HFFc6 (cell line): Measurements from ENCODE around the gene AGXT. TPM values are rescaled to one million over a fixed set of nuclear protein-coding genes. Genes with fewer than 3 reads are reported as not detected.

Source experiments
- DNase-seq: peaks from one replicate; pipeline ENCODE4 v3.0.0-alpha.2; 2018
- H3K27ac Mint-ChIP-seq: 2 replicates; pipeline ENCODE4 v1.8.0; 2020; ENCODE audit warnings: mild to moderate bottlenecking, mixed read lengths
- H3K27me3 Mint-ChIP-seq: 2 replicates; pipeline ENCODE4 v1.8.0; 2021; ENCODE audit warnings: mild to moderate bottlenecking, moderate library complexity, mixed read lengths; ENCODE audit not compliant: insufficient read depth
- H3K36me3 Mint-ChIP-seq: 2 replicates; pipeline ENCODE4 v1.8.0; 2021; ENCODE audit warnings: low read depth, mixed read lengths
- H3K4me1 Mint-ChIP-seq: 2 replicates; pipeline ENCODE4 v1.8.0; 2020; ENCODE audit warnings: low read depth, mixed read lengths
- H3K4me3 Mint-ChIP-seq: 2 replicates; pipeline ENCODE4 v1.8.0; 2020; ENCODE audit warnings: mild to moderate bottlenecking, moderate library complexity, mixed read lengths
- H3K9me3 Mint-ChIP-seq: 2 replicates; pipeline ENCODE4 v1.8.0; 2020; ENCODE audit warnings: mild to moderate bottlenecking, mixed read lengths
- total RNA-seq, 6 experiments: library from RNA; stranded (reverse); fragmentation: NEBNext Ultra II Directional; extraction: Animal tissue kit (Norgen Biotek cat#: 25700); gene quantifications; 2 replicates in 1 of 6; 3 replicates in 5 of 6; pipeline ENCODE4 v1.2.3, GENCODE V29; 2021
- TF ChIP-seq, protein P1 (sequence below): fragments of 200-600 bp; sonication (generic); IDR thresholded peaks from 2 replicates; pipeline ENCODE4 v1.5.0; 2021; ENCODE audit warnings: antibody characterized with exemption, mild to moderate bottlenecking

Gene AGXT
- total RNA-seq, 6 experiments from 2014 or later = not detected

- Mint-ChIP-seq H3K4me1 (peaks cover 31% of the 10 kb centered on the region), H3K9me3 (no peaks in the 10 kb centered on the region), H3K36me3 (no peaks in the 10 kb centered on the region), H3K4me3 (no peak overlapping the region), H3K27ac (no peak overlapping the region), H3K27me3 (peaks cover 12% of the 10 kb centered on the region)
- DNase-seq = no peak
- TF ChIP-seq, protein P1, sequence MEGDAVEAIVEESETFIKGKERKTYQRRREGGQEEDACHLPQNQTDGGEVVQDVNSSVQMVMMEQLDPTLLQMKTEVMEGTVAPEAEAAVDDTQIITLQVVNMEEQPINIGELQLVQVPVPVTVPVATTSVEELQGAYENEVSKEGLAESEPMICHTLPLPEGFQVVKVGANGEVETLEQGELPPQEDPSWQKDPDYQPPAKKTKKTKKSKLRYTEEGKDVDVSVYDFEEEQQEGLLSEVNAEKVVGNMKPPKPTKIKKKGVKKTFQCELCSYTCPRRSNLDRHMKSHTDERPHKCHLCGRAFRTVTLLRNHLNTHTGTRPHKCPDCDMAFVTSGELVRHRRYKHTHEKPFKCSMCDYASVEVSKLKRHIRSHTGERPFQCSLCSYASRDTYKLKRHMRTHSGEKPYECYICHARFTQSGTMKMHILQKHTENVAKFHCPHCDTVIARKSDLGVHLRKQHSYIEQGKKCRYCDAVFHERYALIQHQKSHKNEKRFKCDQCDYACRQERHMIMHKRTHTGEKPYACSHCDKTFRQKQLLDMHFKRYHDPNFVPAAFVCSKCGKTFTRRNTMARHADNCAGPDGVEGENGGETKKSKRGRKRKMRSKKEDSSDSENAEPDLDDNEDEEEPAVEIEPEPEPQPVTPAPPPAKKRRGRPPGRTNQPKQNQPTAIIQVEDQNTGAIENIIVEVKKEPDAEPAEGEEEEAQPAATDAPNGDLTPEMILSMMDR = no peak
Measured at GRCh38 chr2:240909216-240909974, 40.8 kb downstream of the AGXT start.

DNA sequence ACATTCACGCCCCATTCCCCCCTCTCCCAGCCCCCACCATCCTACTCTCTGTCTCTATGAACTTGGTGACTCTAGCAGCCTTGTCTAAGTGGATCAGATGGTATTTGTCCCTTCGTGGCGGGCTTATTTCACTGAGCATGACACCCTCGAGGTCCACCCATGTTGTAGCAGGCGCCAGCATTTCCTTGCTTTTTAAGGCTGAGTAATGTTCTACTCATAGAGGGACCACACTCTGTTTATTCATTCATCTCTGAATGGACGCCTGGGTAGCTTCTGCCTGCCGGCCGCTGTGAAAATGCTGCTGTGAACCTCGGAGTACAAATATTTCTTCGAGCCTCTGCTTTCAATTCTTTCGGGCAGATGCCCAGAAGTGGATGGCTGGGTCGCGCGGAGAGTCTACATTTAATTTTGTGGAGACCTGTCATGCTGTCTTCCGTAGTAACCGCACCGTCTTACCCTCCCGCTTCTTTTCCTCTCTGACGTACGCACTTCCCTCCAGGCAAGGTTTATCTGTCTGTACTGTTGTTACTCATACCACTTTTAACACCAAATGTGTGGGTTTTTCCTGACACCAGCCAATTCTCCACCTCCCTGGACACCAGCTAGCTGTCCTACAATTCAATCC is 43.1 kb downstream of the AGXT start:
- TF ChIP-seq, protein P1 = no peak
- H3K4me3 Mint-ChIP-seq = peak overlapping the region; percentile 75; the same call in 1 of the 2 replicates
- no peaks in the 10 kb centered on the region for H3K36me3 Mint-ChIP-seq
- no peaks in the 10 kb centered on the region for H3K9me3 Mint-ChIP-seq
- DNase-seq = no peak
- peak overlapping the region; percentile 81; the same call in 1 of the 2 replicates for H3K27ac Mint-ChIP-seq
- H3K27me3 Mint-ChIP-seq = peaks cover 9% of the 10 kb centered on the region
- peaks cover 31% of the 10 kb centered on the region for H3K4me1 Mint-ChIP-seq

DNA sequence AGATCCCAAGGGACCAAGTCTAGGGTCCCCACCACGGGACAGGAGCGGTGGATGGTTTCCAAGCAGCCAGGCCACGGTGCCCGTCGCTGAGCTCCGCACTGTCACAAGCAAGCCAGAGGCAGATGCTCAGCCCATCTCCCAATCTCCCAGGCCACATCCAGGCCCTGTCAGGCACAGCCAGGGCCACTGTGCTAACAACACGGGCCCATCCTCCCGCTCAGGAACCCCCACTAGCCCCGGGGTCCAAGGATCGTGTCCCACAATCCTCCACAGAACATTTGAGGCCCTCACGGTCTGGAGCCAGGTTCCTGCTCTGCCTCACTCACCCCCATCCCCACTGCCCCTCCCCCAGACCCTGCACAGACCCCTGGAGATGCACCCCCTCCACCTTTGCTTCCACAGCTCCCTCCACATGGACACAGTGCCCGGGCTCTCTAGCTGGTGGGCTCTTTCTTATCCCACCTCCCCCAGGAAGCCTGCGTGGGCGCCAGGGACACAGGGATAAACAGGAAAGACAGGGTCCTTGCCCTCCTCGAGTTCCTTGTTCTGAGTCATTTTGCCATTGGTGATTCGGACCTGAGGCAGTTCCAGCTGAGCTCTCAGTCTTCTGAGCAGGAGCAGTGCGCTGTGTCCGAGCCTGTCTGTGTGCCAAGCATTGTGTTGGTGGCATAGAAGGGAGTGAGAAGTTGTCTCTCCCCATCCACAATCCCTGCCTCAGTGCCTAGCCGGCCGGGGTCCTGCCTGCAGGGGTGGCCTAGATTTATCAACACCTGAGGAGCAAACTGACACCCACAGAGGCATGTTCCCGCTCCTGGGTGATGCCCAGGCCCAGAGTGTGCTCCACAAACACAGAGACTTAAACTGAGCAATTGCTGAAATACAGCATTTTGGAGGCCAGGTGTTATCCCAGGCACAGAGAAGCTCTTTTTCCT is 44.5 kb downstream of the AGXT start:
- Mint-ChIP-seq H3K9me3 (no peaks in the 10 kb centered on the region), H3K4me1 (peaks cover 31% of the 10 kb centered on the region), H3K4me3 (no peak overlapping the region), H3K36me3 (no peaks in the 10 kb centered on the region), H3K27me3 (peaks cover 6% of the 10 kb centered on the region), H3K27ac (peak overlapping the region; percentile 22; the same call in 1 of the 2 replicates)
- TF ChIP-seq, protein P1 = no peak
- no peak for DNase-seq

DNA sequence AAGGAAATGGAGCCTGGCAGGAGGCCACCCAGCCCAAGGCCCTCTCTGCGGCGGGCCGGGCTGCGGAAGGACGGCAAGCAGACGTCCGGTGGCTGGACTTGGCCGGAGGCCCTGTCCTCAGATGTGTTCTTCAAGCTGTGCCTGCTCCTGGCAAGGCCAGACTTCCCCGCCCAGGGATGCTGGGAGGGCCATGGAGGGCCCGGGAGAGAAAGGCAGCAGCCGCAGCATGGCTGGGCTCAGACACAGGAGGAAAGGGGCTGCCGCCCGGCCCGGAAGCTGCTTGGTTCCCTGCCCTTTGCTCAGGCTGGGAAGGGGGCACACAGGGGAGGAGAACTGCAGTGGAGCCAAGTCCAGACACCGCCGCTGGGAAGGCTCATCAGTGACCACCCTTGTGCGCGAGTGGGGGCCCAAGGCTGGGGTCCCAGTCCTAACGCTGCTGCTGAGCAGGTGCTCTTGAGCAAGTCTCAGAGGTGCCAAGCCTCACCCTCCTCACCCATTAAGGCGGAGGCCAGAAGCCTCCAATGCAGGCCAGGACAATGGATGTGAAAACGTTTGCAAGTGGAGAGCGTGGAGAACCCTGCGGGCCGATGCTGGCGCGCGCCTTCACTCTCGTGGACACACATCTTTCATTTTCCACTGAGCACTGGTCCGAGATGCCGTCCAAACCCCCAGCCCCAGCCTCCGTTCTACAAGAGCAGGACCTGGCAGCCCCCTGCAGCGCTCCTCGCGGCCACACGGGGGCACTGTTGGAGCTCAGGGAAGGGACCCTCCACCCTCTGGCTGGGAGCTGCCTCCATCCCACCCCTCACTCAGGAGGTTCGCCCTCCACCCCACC is 45.4 kb downstream of the AGXT start:
- Mint-ChIP-seq H3K27ac (no peak overlapping the region), H3K36me3 (no peaks in the 10 kb centered on the region), H3K4me3 (no peak overlapping the region), H3K27me3 (peaks cover 8% of the 10 kb centered on the region), H3K9me3 (no peaks in the 10 kb centered on the region), H3K4me1 (peaks cover 31% of the 10 kb centered on the region)
- TF ChIP-seq, protein P1 = peak; percentile 97
- DNase-seq = no peak
